Effector CD4-positive, alpha-beta T cell (primary cell): ENCODE measurements around the gene WDR81.
"Not testable (repeated sequence)": the region's sequence is repeated elsewhere in the genome, so short reads cannot be mapped to it uniquely, and the experiment has no call there.

Experiments
- DNase-seq: peaks from one replicate; pipeline ENCODE4 v3.0.0-alpha.2; 2020

WDR81 gene

DNA sequence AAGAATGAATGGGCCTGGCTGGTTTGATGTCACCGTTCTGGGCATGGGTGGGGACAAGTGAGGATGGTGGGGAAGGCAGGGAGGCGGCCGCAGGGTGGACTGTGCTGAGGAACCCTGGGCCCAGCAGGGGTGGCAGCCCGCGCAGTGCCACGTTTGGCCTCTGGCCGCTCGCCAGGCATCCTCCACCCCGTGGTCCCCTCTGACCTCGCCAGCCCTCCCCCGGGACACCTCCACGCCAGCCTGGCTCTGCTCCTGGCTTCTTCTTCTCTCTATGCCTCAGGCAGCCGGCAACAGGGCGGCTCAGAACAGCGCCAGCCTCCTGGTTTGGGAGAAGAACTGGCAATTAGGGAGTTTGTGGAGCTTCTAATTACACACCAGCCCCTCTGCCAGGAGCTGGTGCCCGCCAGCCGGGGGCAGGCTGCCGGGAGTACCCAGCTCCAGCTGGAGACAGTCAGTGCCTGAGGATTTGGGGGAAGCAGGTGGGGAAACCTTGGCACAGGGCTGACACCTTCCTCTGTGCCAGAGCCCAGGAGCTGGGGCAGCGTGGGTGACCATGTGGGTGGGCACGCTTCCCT is 30.8 kb downstream of the WDR81 start:
- no peak for DNase-seq

DNA sequence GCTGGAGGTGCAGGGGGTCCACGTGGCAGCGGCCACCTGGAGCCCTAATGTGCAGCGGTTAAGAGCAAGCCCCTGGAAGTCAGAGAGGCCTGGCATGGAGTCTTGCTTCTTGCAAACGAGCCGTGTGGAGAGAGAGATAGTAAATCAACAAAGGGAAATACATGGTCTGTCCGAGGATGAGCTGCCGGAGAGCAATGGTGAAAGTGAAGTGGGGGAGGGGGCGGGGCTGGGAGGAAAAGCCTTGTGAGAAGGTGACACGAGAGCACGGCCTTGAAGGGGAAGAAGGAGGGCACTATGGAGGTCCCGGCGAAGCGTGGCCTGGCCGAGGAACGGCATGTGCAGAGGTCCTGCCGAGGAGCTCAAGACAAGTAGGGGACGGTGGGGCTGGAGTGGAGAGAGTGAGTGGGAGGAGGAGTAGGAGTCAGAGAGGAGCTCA is 31.3 kb downstream of the WDR81 start:
- DNase-seq, result no peak

GRCh38 chr17:1758807-1759206 is 34.3 kb downstream of the WDR81 start:
- DNase-seq, result no peak

DNA sequence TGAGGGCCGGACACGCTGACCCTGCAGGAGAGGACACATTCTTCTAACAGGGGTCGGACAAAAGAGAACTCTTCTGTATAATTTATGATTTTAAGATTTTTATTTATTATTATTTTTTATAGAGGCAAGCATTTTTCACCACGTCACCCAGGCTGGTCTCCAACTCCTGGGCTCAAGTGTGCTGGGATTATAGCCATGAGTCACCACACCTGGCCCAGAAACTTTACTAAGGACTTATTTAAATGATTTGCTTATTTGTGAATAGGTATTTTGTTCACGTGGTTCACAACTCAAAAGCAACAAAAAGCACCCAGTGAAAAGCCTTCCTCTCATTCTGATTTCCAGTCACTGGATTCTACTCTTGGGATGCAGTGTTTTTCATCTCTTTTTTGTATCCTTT is 35.0 kb downstream of the WDR81 start:
- DNase-seq, result no peak

DNA sequence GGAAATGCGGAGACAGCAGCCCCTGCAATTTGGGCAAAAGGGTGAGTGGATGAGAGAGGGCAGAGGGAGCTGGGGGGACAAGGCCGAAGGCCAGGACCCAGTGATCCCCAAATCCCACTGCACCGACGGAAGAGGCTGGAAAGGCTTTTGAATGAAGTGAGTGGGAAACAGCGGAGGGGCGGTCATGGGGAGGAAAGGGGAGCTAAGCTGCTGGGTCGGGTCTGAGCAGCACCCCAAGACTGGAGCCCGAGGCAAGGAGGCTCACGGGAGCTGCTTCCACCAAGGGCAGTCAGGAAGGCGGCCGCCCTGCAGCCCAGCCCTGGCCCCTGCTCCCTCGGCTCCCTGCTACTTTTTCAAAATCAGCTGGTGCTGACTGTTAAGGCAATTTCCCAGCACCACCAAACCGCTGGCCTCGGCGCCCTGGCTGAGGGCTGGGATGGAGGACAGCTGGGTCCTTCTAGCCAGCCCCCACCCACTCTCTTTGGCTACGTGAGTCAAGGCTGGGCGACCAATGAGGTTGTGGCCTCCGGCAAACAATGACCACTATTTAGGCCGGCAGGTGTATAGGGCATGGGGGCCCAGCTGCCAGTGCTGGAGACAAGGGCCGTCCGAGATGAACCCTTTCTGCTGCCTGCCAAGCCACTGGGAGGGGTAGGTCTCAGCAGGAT is 37.9 kb downstream of the WDR81 start:
- no peak for DNase-seq

DNA sequence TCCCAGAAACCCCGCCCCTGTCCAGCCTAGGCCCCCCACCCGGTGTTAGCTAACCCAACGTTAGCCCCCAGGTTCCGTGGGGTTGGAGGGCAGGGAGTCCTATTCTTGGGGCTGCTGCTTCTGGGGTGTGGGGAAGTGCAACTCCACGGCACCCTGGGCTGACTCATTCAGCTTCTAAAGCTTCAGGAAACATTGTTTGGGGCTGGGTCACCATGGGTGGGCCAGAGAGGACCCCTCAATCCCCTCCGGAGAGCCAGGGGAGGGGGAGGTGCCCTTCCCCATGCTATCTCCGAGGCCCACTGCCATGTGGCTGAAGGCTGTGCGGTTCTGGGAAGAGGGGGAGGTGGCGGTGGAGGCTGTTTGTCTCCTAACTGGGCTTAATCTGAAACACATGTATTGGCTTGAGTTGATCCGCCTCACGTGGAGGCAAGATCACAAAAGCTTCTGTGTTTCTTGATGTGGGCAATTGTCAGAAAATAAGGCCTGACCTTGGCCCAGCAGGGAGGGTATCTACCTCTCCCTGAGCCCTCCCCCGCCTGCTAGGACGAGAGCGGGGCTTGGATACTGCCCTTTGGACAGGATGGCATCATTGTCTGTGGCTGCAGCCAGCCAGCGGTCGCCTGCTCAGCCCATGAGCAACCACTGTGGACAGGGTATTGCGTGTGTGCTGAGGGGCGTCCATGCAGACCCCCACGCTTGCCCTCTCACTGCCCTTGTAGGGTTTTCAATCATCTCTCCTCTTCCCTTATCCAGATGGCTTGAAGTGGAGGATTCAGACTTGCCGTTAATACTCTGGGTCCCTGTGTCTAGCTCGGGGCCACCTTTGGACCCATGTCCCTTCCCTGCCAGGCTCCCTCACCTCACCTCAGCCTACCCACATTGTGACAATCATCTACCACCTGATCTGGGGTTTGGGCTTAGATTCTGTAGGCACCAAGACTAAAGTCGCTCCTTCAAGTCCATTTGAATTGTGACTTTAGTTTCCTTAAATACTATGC is 38.7 kb downstream of the WDR81 start:
- no peak for DNase-seq

DNA sequence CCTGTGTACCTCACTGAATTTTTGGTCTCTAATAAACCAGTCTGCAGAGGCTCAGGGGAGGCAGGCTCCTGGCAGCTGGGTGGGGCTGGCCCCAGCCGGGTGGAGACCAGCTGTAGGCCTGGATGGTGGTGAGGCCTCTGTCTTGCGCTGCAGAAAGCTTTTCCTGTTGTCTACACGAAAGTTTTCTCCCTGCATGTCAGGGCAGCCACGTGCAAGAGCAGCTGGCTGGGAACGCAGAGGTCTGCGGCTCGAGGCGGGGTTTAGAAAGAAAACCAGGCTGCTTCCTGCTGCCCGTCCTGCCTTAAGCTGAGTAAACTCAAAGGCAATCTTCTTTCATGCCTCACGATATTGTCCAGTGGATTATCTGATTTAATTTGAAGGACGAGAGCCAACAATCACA is 39.8 kb downstream of the WDR81 start:
- no peak for DNase-seq

DNA sequence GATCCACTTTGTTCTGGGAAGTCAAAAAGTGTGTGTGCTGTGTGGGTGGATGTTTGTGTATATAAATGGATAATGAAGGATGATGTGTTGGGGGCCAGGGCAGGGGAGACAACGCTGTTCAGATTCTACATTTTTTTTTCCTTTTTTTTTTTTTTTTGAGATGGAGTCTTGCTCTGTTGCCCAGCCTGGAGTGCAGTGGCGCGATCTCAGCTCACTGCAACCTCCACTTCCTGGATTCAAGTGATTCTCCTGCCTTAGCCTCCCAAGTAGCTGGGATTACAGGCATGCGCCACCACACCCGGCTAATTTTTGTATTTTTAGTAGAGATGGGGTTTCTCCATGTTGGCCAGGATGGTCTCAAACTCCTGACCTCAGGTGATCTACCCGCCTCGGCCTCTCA is 40.2 kb downstream of the WDR81 start:
- DNase-seq, result not testable (repeated sequence)

DNA sequence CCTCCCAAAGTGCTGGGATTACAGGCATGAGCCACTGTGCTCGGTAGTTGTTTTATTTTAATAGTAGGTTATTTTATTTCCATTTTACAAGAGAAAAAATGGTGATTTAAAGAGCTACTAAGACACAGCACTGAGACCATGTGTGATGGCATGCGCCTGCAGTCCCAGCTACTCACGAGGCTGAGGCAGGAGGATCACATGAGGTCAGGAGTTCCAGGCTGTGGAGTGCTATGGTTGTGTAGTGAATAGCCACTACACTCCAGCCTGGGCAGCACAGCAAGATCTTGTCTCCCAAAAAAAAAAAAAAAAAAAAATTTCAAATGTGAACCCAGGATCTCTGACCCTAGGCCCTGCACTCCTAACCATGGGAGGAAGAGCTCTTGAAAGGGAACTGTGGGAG is 41.1 kb downstream of the WDR81 start:
- no peak for DNase-seq

DNA sequence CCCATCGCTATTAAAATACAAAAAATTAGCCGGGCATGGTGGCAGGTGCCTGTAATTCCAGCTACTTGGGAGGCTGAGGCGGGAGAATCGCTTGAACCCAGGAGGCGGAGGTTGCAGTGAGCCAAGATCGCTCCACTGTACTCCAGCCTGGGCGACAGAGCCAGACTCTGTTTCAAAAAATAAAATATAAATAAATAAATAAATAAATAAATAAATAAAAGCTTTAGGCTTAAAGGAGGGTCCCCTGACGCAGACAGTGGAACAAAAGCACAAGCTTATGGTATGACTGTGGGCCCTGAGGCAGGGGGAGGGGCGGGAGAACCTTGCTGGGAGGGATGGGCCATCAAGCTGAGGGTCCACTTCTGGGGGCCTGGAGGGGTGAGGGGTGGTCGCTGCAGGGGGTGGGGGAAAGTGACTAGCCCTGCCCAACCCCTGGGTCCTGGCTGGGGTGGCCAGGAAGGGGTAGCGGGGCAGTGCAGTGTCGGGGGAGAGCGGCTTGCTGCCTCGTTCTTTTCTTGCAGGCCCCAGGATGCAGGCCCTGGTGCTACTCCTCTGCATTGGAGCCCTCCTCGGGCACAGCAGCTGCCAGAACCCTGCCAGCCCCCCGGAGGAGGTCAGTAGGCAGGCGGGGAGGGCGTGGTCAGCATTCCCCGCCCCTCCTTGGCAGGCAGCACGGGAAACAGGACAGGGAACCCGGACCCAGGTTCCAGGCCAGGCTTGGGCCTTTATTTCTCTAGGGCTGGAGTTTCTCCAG is 42.1 kb downstream of the WDR81 start:
- DNase-seq, result no peak

GRCh38 chr17:1767358-1767757 is 42.9 kb downstream of the WDR81 start:
- no peak for DNase-seq

DNA sequence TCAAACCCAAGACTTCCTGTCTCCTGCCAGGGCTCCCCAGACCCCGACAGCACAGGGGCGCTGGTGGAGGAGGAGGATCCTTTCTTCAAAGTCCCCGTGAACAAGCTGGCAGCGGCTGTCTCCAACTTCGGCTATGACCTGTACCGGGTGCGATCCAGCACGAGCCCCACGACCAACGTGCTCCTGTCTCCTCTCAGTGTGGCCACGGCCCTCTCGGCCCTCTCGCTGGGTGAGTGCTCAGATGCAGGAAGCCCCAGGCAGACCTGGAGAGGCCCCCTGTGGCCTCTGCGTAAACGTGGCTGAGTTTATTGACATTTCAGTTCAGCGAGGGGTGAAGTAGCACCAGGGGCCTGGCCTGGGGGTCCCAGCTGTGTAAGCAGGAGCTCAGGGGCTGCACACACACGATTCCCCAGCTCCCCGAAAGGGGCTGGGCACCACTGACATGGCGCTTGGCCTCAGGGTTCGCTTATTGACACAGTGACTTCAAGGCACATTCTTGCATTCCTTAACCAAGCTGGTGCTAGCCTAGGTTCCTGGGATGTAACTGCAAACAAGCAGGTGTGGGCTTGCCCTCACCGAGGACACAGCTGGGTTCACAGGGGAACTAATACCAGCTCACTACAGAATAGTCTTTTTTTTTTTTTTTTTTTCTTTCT is 45.4 kb downstream of the WDR81 start:
- DNase-seq, result no peak

DNA sequence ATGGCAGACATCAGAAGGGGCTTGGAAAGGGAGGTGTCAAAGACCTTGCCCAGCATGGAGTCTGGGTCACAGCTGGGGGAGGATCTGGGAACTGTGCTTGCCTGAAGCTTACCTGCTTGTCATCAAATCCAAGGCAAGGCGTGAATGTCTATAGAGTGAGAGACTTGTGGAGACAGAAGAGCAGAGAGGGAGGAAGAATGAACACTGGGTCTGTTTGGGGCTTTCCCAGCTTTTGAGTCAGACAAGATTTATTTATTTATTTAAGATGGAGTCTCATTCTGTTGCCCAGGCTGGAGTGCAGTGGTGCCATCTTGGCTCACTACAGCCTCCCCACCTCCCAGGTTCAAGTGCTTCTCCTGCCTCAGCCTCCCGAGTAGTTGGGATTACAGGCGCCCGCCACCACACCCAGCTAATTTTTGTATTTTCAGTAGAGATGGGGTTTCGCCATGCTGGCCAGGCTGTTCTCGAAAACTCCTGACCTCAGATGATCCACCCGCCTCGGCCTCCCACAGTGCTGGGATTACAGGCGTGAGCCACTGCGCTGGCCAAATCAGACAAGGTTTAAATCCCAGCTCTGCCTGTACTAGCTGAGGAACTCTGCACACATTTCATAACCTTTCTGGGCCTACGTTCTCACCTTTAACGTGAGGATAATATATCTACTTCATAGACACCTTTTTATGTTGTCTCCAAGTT is 48.6 kb downstream of the WDR81 start:
- not testable (repeated sequence) for DNase-seq

DNA sequence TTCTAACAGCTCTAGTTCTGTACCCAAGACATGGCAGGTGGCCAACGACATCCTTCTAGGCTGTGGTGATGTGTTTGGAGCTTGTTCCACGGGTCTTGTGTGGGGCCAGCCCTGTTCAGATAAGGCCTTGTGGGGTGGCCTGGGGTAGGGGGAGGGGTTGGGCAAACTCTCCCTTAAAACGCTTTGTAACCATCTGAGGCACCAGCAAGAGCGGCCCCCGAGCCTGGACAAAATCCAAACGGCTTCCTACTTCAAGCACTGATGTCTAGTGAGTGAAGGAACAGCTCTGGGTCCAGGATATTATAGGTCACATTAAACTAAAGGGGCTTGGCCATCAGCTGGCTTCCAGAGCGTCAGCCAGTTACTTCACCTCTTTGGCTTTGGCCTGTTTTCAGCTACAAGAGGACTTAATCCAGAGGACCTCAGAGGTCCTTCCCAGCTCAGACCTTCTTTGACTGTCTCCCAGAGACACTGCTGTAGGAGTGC is 49.2 kb downstream of the WDR81 start:
- DNase-seq, result no peak

- DNase-seq, result no peak
Measured at GRCh38 chr17:1774390-1775176, 50.1 kb downstream of the WDR81 start.

DNA sequence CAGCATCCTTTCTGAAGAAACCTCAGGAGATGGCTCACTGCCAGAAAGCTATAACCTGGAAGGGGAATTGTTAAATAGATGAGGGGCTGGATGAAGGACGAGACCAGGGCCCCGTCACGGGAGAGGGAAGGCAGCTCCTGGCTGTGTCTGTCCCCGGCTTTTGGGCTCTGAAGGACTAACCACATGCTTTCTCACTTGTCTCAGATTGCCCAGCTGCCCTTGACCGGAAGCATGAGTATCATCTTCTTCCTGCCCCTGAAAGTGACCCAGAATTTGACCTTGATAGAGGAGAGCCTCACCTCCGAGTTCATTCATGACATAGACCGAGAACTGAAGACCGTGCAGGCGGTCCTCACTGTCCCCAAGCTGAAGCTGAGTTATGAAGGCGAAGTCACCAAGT is 51.8 kb downstream of the WDR81 start:
- DNase-seq, result no peak

DNA sequence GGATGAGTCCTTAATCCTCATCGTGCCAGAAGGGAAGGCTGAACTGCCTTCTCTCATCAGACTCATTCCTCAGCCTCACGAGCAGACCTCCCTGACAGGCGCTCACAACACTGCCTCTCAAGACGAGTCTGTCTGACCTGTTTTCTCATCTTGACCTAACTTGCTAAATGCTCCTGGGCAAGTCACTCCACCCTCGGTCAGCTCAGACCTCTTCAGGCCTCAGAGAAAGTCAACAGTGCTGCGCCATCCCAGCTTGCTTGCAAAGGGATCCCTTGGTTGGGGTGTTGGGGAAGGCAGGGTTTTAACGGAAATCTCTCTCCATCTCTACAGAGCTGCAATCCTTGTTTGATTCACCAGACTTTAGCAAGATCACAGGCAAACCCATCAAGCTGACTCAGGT is 52.4 kb downstream of the WDR81 start:
- no peak for DNase-seq

GRCh38 chr17:1779571-1780131 is 55.1 kb downstream of the WDR81 start:
- no peak for DNase-seq

DNA sequence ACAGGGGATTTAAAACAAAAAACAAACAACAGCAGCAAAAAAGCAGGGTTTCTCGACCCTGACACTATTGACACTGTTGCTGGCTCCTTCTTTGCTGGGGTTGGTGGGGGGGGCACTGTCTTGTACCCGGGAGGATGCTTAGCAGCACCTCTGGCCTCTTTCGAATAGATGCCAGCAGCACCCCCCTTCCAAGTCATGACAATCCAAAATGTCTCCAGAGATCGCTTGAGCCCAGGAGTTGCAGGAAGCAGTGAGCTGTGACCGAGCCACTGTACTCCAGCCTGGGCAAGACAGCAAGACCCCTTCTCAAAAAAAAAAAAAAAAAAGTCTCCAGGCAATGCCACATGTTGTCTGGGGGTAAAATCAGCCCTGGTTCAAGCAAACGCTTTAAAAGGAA is 57.7 kb downstream of the WDR81 start:
- DNase-seq, result no peak

DNA sequence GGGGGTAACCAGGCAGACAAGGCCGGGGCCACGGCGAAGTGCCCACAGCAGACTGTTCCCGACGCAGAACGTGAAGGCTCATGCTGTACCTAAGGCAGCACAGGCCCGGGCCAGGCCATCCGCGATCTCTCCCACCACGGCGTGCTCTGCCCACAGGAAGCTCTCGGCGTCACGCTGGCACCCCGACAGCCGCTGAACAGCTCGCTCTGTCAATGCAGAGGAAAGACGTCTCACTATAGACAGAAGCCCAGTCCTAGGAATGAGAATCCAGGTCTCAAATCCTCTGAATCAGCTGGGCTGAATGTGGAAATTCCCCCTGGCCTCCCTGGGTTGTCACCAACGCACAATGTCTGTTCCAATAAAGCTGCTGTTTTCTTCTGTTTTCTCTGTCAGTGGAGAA is 58.8 kb downstream of the WDR81 start:
- DNase-seq, result no peak
